ENCODE data around the gene HLF.

The HLF gene

GRCh38 chr17:55275894-55276804 is 11.4 kb downstream of the HLF start:
- H3K4me1 ChIP-seq (ENCODE audit: control insufficient read depth in 1 of 2, insufficient read depth in 2 of 2, low read length in 2 of 2) = no peaks in the 10 kb centered on the region

GRCh38 chr17:55278173-55278961 is 13.6 kb downstream of the HLF start:
- Histone ChIP-seq H3K14ac (ENCODE audit: low read length) (no peak overlapping the region), H3K36me3 (ENCODE audit: control insufficient read depth in 1 of 2, insufficient read depth in 2 of 2, low read length in 2 of 2) (no peaks in the 10 kb centered on the region), H4K91ac (ENCODE audit: low read depth, low read length) (no peak overlapping the region), H3K27me3 (ENCODE audit: insufficient read depth, low read length) (no peaks in the 10 kb centered on the region), H3K4me1 (ENCODE audit: control insufficient read depth in 1 of 2, insufficient read depth in 2 of 2, low read length in 2 of 2) (no peaks in the 10 kb centered on the region), H3K18ac (ENCODE audit: low read length) (no peak overlapping the region), H3K4me2 (ENCODE audit: low read length) (no peak overlapping the region), H2BK5ac (ENCODE audit: low read depth, low read length, poor library complexity) (no peak overlapping the region), H3K9me3 (ENCODE audit: insufficient read depth, low read depth, low read length) (peaks cover 2% of the 10 kb centered on the region), H2BK120ac (ENCODE audit: insufficient read depth, low read length, poor library complexity) (no peak overlapping the region), H3K27ac (ENCODE audit: low read depth, low read length) (no peak overlapping the region), H3K4me3 (ENCODE audit: low read depth, low read length) (no peak overlapping the region), H2AK5ac (ENCODE audit: low read length) (no peak overlapping the region), H4K12ac (ENCODE audit: low read depth, low read length) (no peak overlapping the region), H4K8ac (ENCODE audit: low read depth, low read length) (no peak overlapping the region), H3K9ac (ENCODE audit: low read length) (no peak overlapping the region), H3K23ac (ENCODE audit: low read length) (no peak overlapping the region), H3K4ac (ENCODE audit: low read depth, low read length) (no peak overlapping the region), H3K79me2 (ENCODE audit: control insufficient read depth, insufficient read depth, low read length, poor library complexity) (no peaks in the 10 kb centered on the region), H2BK12ac (ENCODE audit: low read length) (no peak overlapping the region), H2AFZ (ENCODE audit: insufficient read depth, low read length, poor library complexity) (no peak overlapping the region), H3K79me1 (ENCODE audit: low read length) (no peaks in the 10 kb centered on the region)
- no CpG with 5 or more reads among the region's 2 CpGs for WGBS (ENCODE audit: extremely low coverage, insufficient coverage, insufficient read length)
- DNase-seq = no peak

More at GRCh38 chr17:55275894-55276804, 11.4 kb downstream of the HLF start:
- H2AK5ac ChIP-seq (ENCODE audit: low read length) = no peak overlapping the region
- H3K27ac ChIP-seq (ENCODE audit: low read depth, low read length) = no peak overlapping the region
- H3K18ac ChIP-seq (ENCODE audit: low read length) = no peak overlapping the region
- no peak overlapping the region for H4K91ac ChIP-seq (ENCODE audit: low read depth, low read length)
- no peak overlapping the region for H3K4me3 ChIP-seq (ENCODE audit: low read depth, low read length)
- no peak overlapping the region for H2AFZ ChIP-seq (ENCODE audit: insufficient read depth, low read length, poor library complexity)
- no CpG with 5 or more reads among the region's 7 CpGs for WGBS (ENCODE audit: extremely low coverage, insufficient coverage, insufficient read length)
- H4K8ac ChIP-seq (ENCODE audit: low read depth, low read length) = no peak overlapping the region
- DNase-seq = no peak
- no peaks in the 10 kb centered on the region for H3K79me1 ChIP-seq (ENCODE audit: low read length)
- H3K9me3 ChIP-seq (ENCODE audit: insufficient read depth, low read depth, low read length) = peaks cover 2% of the 10 kb centered on the region
- peaks cover 2% of the 10 kb centered on the region for H3K27me3 ChIP-seq (ENCODE audit: insufficient read depth, low read length)
- H4K12ac ChIP-seq (ENCODE audit: low read depth, low read length) = no peak overlapping the region
- no peak overlapping the region for H2BK12ac ChIP-seq (ENCODE audit: low read length)
- H3K4ac ChIP-seq (ENCODE audit: low read depth, low read length) = no peak overlapping the region
- no peak overlapping the region for H2BK120ac ChIP-seq (ENCODE audit: insufficient read depth, low read length, poor library complexity)
- H3K14ac ChIP-seq (ENCODE audit: low read length) = no peak overlapping the region
- H3K79me2 ChIP-seq (ENCODE audit: control insufficient read depth, insufficient read depth, low read length, poor library complexity) = no peaks in the 10 kb centered on the region
- no peak overlapping the region for H2BK5ac ChIP-seq (ENCODE audit: low read depth, low read length, poor library complexity)
- H3K36me3 ChIP-seq (ENCODE audit: control insufficient read depth in 1 of 2, insufficient read depth in 2 of 2, low read length in 2 of 2) = no peaks in the 10 kb centered on the region
- no peak overlapping the region for H3K4me2 ChIP-seq (ENCODE audit: low read length)
- H3K9ac ChIP-seq (ENCODE audit: low read length) = no peak overlapping the region
- H3K23ac ChIP-seq (ENCODE audit: low read length) = peak overlapping the region; percentile 87

- Histone ChIP-seq H3K79me2 (ENCODE audit: control insufficient read depth, insufficient read depth, low read length, poor library complexity) (no peaks in the 10 kb centered on the region), H3K27ac (ENCODE audit: low read depth, low read length) (no peak overlapping the region)
- no CpG with 5 or more reads among the region's 1 CpG for WGBS (ENCODE audit: extremely low coverage, insufficient coverage, insufficient read length)
Measured at GRCh38 chr17:55279203-55279602, 14.4 kb downstream of the HLF start.

GRCh38 chr17:55279788-55280187 is 15.0 kb downstream of the HLF start:
- WGBS (ENCODE audit: extremely low coverage, insufficient coverage, insufficient read length) = no CpG with 5 or more reads among the region's 2 CpGs
- Histone ChIP-seq H3K4me2 (ENCODE audit: low read length) (no peak overlapping the region), H3K27me3 (ENCODE audit: insufficient read depth, low read length) (no peaks in the 10 kb centered on the region), H3K4me3 (ENCODE audit: low read depth, low read length) (no peak overlapping the region), H3K4me1 (ENCODE audit: control insufficient read depth in 1 of 2, insufficient read depth in 2 of 2, low read length in 2 of 2) (no peaks in the 10 kb centered on the region), H2BK5ac (ENCODE audit: low read depth, low read length, poor library complexity) (no peak overlapping the region), H3K79me1 (ENCODE audit: low read length) (no peaks in the 10 kb centered on the region), H3K27ac (ENCODE audit: low read depth, low read length) (no peak overlapping the region), H3K14ac (ENCODE audit: low read length) (no peak overlapping the region), H3K9ac (ENCODE audit: low read length) (no peak overlapping the region), H2AFZ (ENCODE audit: insufficient read depth, low read length, poor library complexity) (no peak overlapping the region), H3K36me3 (ENCODE audit: control insufficient read depth in 1 of 2, insufficient read depth in 2 of 2, low read length in 2 of 2) (no peaks in the 10 kb centered on the region), H2BK12ac (ENCODE audit: low read length) (no peak overlapping the region), H4K8ac (ENCODE audit: low read depth, low read length) (no peak overlapping the region), H4K12ac (ENCODE audit: low read depth, low read length) (no peak overlapping the region), H3K9me3 (ENCODE audit: insufficient read depth, low read depth, low read length) (no peaks in the 10 kb centered on the region), H2BK120ac (ENCODE audit: insufficient read depth, low read length, poor library complexity) (no peak overlapping the region), H3K4ac (ENCODE audit: low read depth, low read length) (no peak overlapping the region), H3K18ac (ENCODE audit: low read length) (no peak overlapping the region), H2AK5ac (ENCODE audit: low read length) (no peak overlapping the region), H3K23ac (ENCODE audit: low read length) (no peak overlapping the region), H3K79me2 (ENCODE audit: control insufficient read depth, insufficient read depth, low read length, poor library complexity) (no peaks in the 10 kb centered on the region), H4K91ac (ENCODE audit: low read depth, low read length) (no peak overlapping the region)
- DNase-seq = no peak

More at GRCh38 chr17:55279203-55279602, 14.4 kb downstream of the HLF start:
- no peak for DNase-seq
- no peak overlapping the region for H4K91ac ChIP-seq (ENCODE audit: low read depth, low read length)
- H3K9me3 ChIP-seq (ENCODE audit: insufficient read depth, low read depth, low read length) = no peaks in the 10 kb centered on the region
- no peaks in the 10 kb centered on the region for H3K4me1 ChIP-seq (ENCODE audit: control insufficient read depth in 1 of 2, insufficient read depth in 2 of 2, low read length in 2 of 2)
- H3K4ac ChIP-seq (ENCODE audit: low read depth, low read length) = no peak overlapping the region
- no peak overlapping the region for H2BK12ac ChIP-seq (ENCODE audit: low read length)
- no peaks in the 10 kb centered on the region for H3K79me1 ChIP-seq (ENCODE audit: low read length)
- H3K4me3 ChIP-seq (ENCODE audit: low read depth, low read length) = no peak overlapping the region
- no peak overlapping the region for H3K9ac ChIP-seq (ENCODE audit: low read length)
- H2AFZ ChIP-seq (ENCODE audit: insufficient read depth, low read length, poor library complexity) = no peak overlapping the region
- no peak overlapping the region for H3K23ac ChIP-seq (ENCODE audit: low read length)
- no peak overlapping the region for H3K18ac ChIP-seq (ENCODE audit: low read length)
- no peak overlapping the region for H2AK5ac ChIP-seq (ENCODE audit: low read length)
- H4K12ac ChIP-seq (ENCODE audit: low read depth, low read length) = no peak overlapping the region
- no peaks in the 10 kb centered on the region for H3K36me3 ChIP-seq (ENCODE audit: control insufficient read depth in 1 of 2, insufficient read depth in 2 of 2, low read length in 2 of 2)
- no peak overlapping the region for H3K14ac ChIP-seq (ENCODE audit: low read length)
- H2BK120ac ChIP-seq (ENCODE audit: insufficient read depth, low read length, poor library complexity) = no peak overlapping the region
- H3K4me2 ChIP-seq (ENCODE audit: low read length) = no peak overlapping the region
- no peak overlapping the region for H4K8ac ChIP-seq (ENCODE audit: low read depth, low read length)
- H2BK5ac ChIP-seq (ENCODE audit: low read depth, low read length, poor library complexity) = no peak overlapping the region
- H3K27me3 ChIP-seq (ENCODE audit: insufficient read depth, low read length) = no peaks in the 10 kb centered on the region

Data from trophoblast cell (in vitro differentiated cells and primary cell).